ENCODE results near the gene GJC2. TPM values are rescaled to one million over a fixed set of nuclear protein-coding genes. Genes with fewer than 3 reads are reported as not detected.
A peak's percentile ranks its signal among the peaks of the same experiment; 100 is the strongest.

The GJC2 gene
- total RNA-seq, 1 experiment from 2014 or later, result 1.2 TPM

- Mint-ChIP-seq H3K4me3 (ENCODE audit: low read depth, unreplicated experiment) (no peak overlapping the region), H3K27ac (ENCODE audit: unreplicated experiment) (no peak overlapping the region), H3K9me3 (ENCODE audit: low read depth, unreplicated experiment) (no peaks in the 10 kb centered on the region), H3K36me3 (ENCODE audit: insufficient read depth, unreplicated experiment) (peaks cover 82% of the 10 kb centered on the region), H3K27me3 (ENCODE audit: unreplicated experiment) (no peaks in the 10 kb centered on the region), H3K4me1 (ENCODE audit: low read depth, unreplicated experiment) (peaks cover 35% of the 10 kb centered on the region)
- intact Hi-C loops (cut with micrococcal nuclease; ENCODE audit: unreplicated experiment), result no loop called here
- CTCF ChIA-PET, result no interaction called here
- no TSS peak for BruUV-seq (replicated peaks)
- no peak for DNase-seq
- no peak for TF ChIP-seq CTCF (IDR thresholded peaks at IDR 0.05; ENCODE audit: unreplicated experiment)
These were observed 43.0 kb upstream of the GJC2 start for GRCh38 chr1:228106800-228107054.

- CTCF ChIA-PET, result no interaction called here
- no TSS peak for BruUV-seq (replicated peaks)
- Mint-ChIP-seq H3K9me3 (ENCODE audit: low read depth, unreplicated experiment) (no peaks in the 10 kb centered on the region), H3K4me3 (ENCODE audit: low read depth, unreplicated experiment) (peak overlapping the region; percentile 89), H3K36me3 (ENCODE audit: insufficient read depth, unreplicated experiment) (peaks cover 73% of the 10 kb centered on the region), H3K27me3 (ENCODE audit: unreplicated experiment) (no peaks in the 10 kb centered on the region), H3K27ac (ENCODE audit: unreplicated experiment) (no peak overlapping the region), H3K4me1 (ENCODE audit: low read depth, unreplicated experiment) (peaks cover 34% of the 10 kb centered on the region)
- intact Hi-C loops (cut with micrococcal nuclease; ENCODE audit: unreplicated experiment), result no loop called here
- DNase-seq, result no peak
- no peak for TF ChIP-seq CTCF (IDR thresholded peaks at IDR 0.05; ENCODE audit: unreplicated experiment)
These were observed 42.1 kb upstream of the GJC2 start for GRCh38 chr1:228107636-228108035.

- TSS peak; percentile 72 for BruUV-seq (replicated peaks)
- TF ChIP-seq CTCF (IDR thresholded peaks at IDR 0.05; ENCODE audit: unreplicated experiment), result no peak
- DNase-seq, result no peak
- peaks cover 68% of the 10 kb centered on the region for H3K36me3 Mint-ChIP-seq (ENCODE audit: insufficient read depth, unreplicated experiment)
- intact Hi-C loops (cut with micrococcal nuclease; ENCODE audit: unreplicated experiment), result no loop called here
- no peaks in the 10 kb centered on the region for H3K27me3 Mint-ChIP-seq (ENCODE audit: unreplicated experiment)
- peaks cover 34% of the 10 kb centered on the region for H3K4me1 Mint-ChIP-seq (ENCODE audit: low read depth, unreplicated experiment)
- H3K4me3 Mint-ChIP-seq (ENCODE audit: low read depth, unreplicated experiment), result peak overlapping the region; percentile 89
- no peaks in the 10 kb centered on the region for H3K9me3 Mint-ChIP-seq (ENCODE audit: low read depth, unreplicated experiment)
- CTCF ChIA-PET, result no interaction called here
- peak overlapping the region; percentile 86 for H3K27ac Mint-ChIP-seq (ENCODE audit: unreplicated experiment)
These were observed 41.6 kb upstream of the GJC2 start for GRCh38 chr1:228108055-228108690.

- H3K27ac Mint-ChIP-seq (ENCODE audit: unreplicated experiment), result peak overlapping the region; percentile 86
- H3K9me3 Mint-ChIP-seq (ENCODE audit: low read depth, unreplicated experiment), result no peaks in the 10 kb centered on the region
- H3K27me3 Mint-ChIP-seq (ENCODE audit: unreplicated experiment), result no peaks in the 10 kb centered on the region
- H3K4me3 Mint-ChIP-seq (ENCODE audit: low read depth, unreplicated experiment), result peak overlapping the region; percentile 89
- TF ChIP-seq CTCF (IDR thresholded peaks at IDR 0.05; ENCODE audit: unreplicated experiment), result no peak
- intact Hi-C loops (cut with micrococcal nuclease; ENCODE audit: unreplicated experiment), result no loop called here
- CTCF ChIA-PET, result no interaction called here
- peaks cover 34% of the 10 kb centered on the region for H3K4me1 Mint-ChIP-seq (ENCODE audit: low read depth, unreplicated experiment)
- no peak for DNase-seq
- no TSS peak for BruUV-seq (replicated peaks)
- peaks cover 62% of the 10 kb centered on the region for H3K36me3 Mint-ChIP-seq (ENCODE audit: insufficient read depth, unreplicated experiment)
These were observed 41.0 kb upstream of the GJC2 start for GRCh38 chr1:228108742-228109072.
